Neuron (in vitro differentiated cells): ENCODE results near the gene TMED8.
A peak's percentile ranks its signal among the peaks of the same experiment; 100 is the strongest.

Experiments
- H2AFZ ChIP-seq: one replicate; pipeline ENCODE4 v1.6.1; 2013; ENCODE audit warnings: low read depth, mild to moderate bottlenecking, inconsistent platforms, low read length, moderate library complexity
- H3K27me3 ChIP-seq: one replicate; pipeline ENCODE4 v1.6.1; 2013; ENCODE audit warnings: low read length; ENCODE audit not compliant: insufficient read depth
- H3K36me3 ChIP-seq: one replicate; pipeline ENCODE4 v1.6.1; 2013; ENCODE audit warnings: low read length; ENCODE audit not compliant: insufficient read depth
- H3K4me1 ChIP-seq: one replicate; pipeline ENCODE4 v1.6.1; 2013; ENCODE audit warnings: low read length; ENCODE audit not compliant: insufficient read depth
- H3K4me3 ChIP-seq: 2 replicates; pipeline ENCODE4 v1.5.1; 2013; ENCODE audit warnings: mild to moderate bottlenecking, low read length, moderate library complexity
- H3K9me3 ChIP-seq: one replicate; pipeline ENCODE4 v1.6.1; 2013; ENCODE audit warnings: low read length

The TMED8 gene

DNA sequence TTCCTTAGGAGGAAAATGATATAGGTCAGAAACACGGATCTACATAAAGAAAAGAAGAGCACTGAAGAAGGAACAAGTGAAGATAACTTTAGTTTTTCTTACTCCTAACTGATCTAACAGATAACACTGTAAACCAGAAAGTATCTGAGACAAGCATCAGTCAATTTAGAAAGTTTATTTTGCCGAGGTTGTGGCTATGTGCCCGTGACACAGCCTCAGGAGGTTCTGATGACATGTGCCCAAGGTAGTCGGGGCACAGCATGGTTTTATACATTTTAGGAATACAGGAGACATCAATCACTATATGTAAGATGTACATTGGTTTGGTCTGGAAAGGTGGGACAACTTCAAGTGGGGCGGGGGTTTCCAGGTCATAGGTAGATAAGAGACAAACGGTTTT is 23.3 kb upstream of the TMED8 start:
- no peak overlapping the region for H2AFZ ChIP-seq
- no peaks in the 10 kb centered on the region for H3K36me3 ChIP-seq
- H3K4me1 ChIP-seq: no peaks in the 10 kb centered on the region
- peaks cover 3% of the 10 kb centered on the region for H3K9me3 ChIP-seq
- no peaks in the 10 kb centered on the region for H3K27me3 ChIP-seq
- H3K4me3 ChIP-seq: no peak overlapping the region

DNA sequence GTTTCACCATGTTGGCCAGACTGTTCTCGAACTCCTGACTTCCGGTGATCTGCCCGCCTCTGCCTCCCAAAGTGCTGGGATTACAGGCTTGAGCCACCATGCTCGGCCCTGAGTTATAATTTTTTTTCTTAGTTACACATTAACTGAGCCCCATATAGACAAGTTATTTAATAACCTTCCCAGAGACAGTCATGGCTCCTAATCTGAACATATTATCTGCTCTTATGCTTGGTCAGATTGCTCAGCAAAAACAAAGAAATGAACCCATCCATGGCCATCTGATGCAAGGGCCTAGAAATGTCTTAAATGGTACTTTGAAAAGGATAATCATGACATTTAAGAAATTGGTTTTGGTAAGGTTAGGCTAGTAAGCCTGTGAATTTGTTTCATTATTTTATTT is 13.3 kb upstream of the TMED8 start:
- Histone ChIP-seq H3K4me3 (no peak overlapping the region), H3K4me1 (no peaks in the 10 kb centered on the region), H3K36me3 (peaks cover 3% of the 10 kb centered on the region), H3K9me3 (no peaks in the 10 kb centered on the region), H3K27me3 (no peaks in the 10 kb centered on the region), H2AFZ (no peak overlapping the region)

DNA sequence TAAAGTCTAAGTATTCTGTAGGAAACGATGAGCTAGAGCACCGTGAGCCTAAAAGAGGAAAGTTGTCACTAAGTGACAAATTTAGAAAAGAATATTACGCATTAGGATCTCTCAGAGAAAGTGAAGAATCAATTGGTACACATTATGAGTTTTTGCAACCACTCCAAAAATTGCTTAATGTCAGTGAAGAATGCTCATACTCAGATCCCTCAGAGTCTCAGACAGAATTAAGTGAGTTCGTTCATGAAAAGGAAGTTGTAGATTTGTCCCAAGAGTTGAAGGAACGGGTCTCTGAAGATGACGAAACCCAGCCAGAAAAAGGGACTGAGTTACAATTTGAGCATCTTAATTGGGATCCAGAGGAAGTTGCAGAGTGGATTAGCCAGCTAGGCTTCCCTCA is 1.8 kb upstream of the TMED8 start:
- Histone ChIP-seq H2AFZ (no peak overlapping the region), H3K4me1 (peaks cover 18% of the 10 kb centered on the region), H3K4me3 (no peak overlapping the region), H3K27me3 (no peaks in the 10 kb centered on the region), H3K36me3 (no peaks in the 10 kb centered on the region), H3K9me3 (no peaks in the 10 kb centered on the region)

DNA sequence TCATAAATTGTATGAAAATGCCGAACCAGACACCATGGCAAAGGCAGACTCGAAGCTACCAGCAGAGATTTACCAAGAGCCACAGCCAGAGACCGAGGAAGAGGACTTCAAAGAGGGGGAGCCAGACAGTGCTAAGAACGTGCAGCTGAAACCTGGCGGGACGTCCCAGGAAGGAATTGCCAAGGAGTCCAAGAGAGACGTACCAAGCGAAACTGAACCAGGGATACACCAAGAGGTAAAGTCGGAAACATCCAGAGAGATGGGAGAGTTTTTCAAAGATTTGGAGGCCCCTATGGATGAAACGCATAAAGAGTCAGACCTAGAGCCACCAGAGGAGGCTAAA is 579 bp upstream of the TMED8 start:
- Histone ChIP-seq H3K36me3 (no peaks in the 10 kb centered on the region), H3K27me3 (no peaks in the 10 kb centered on the region), H3K4me3 (peak overlapping the region; percentile 91), H2AFZ (peak overlapping the region; percentile 93), H3K9me3 (no peaks in the 10 kb centered on the region), H3K4me1 (peaks cover 20% of the 10 kb centered on the region)

DNA sequence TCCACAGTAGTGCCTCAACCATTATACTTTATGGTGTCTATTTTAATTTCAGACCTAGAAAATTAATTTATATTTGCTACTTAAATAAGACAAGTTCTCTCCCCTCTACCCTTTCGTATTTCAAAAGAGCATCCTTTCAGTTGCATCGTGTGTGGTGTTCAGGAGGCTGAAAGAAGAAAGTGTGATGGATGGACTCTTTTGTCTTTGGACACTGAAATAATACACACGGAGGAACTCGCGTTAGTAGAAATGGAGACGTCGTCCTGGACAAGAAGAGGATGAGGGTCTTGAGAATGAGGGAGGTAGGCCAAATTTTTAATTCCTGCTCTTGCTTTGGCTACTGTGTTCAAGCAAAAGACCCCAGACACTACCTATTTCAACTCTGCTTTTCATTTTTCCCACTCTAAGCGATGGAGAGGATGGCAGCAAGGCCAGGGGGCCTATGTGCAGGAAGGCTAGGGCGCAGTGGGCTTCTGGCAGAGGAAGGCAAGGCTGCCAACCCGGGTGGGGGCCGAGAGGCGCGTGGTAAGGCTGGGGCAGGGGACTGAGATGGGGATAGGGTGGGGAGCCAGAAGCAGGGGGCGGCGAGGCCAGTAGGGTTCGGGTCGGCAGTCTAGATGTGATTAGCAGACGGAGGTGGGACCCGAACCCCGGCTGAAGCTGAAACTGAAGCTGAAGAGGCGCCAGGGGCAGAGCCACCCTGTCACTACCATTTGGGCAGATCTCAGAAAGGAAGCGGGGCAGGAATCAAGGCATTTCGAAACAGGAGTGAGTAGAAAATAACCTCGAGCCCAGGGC is 722 bp downstream of the TMED8 start:
- Histone ChIP-seq H3K27me3 (no peaks in the 10 kb centered on the region), H3K4me3 (peak overlapping the region; percentile 91), H3K4me1 (peaks cover 29% of the 10 kb centered on the region), H2AFZ (peak overlapping the region; percentile 93), H3K36me3 (no peaks in the 10 kb centered on the region), H3K9me3 (no peaks in the 10 kb centered on the region)

DNA sequence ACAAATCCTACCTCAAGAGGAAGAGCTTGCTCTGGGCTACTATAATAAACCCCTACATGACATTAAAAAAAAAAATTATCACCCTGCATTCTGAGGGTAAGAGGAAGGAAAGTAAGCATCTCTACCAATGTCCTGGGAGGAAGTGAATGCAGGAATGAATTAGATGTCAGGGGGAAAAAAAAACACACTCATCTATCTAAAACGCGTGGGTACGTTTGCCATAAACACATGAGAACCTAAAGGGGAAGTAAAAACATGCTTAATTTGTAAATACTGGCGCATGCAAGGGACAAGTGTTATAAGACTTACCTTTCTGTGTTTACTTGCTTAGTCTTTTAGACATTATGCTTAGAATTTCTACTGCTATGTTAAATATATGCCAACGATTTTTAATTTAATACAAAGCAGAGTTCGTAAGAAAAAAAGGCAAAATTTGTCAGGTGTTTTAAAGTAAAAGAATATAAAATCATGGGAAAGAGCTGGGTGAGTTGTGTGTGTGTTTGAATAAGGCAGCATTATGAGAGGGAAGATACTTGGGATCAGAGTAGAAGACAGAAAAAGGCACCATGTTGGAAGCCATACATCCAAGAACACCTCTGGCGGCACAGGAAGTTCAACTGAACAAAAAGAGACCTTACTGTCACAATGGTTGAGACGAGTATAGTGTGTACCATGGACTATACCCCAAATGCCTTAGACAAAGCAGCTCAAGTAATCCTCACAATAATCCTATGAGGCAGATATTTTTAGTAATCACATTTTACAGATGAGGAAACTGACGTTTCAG is 1.5 kb downstream of the TMED8 start:
- H3K9me3 ChIP-seq: no peaks in the 10 kb centered on the region
- H2AFZ ChIP-seq: peak overlapping the region; percentile 93
- peak overlapping the region; percentile 91 for H3K4me3 ChIP-seq
- H3K4me1 ChIP-seq: peaks cover 29% of the 10 kb centered on the region
- no peaks in the 10 kb centered on the region for H3K36me3 ChIP-seq
- no peaks in the 10 kb centered on the region for H3K27me3 ChIP-seq

DNA sequence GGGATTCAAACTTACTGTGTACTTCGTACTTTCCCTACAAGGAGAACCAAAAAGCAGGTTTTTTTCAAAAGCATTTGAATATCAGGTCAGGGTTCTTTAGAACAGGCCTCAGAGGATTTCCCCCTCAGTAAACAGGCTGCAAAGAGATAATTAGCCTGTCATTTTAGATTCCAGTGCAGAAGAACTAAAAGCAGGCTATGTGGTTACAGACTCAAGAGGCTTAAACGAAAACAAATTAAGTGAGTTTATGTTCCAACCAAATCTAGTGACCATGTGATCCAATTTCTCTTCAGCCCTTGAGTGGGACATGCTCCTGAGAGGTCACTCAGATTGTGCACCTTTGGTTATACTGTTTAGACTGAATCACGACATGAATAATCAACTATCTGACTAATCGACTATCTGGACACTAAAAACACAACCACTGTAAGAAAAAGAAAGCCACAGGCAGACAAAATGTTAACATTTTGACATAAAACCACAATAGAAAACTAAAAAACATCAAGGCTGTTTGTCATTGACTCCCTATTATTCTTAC is 4.5 kb downstream of the TMED8 start:
- Histone ChIP-seq H3K4me3 (no peak overlapping the region), H3K9me3 (no peaks in the 10 kb centered on the region), H2AFZ (no peak overlapping the region), H3K4me1 (peaks cover 25% of the 10 kb centered on the region), H3K27me3 (no peaks in the 10 kb centered on the region), H3K36me3 (no peaks in the 10 kb centered on the region)

DNA sequence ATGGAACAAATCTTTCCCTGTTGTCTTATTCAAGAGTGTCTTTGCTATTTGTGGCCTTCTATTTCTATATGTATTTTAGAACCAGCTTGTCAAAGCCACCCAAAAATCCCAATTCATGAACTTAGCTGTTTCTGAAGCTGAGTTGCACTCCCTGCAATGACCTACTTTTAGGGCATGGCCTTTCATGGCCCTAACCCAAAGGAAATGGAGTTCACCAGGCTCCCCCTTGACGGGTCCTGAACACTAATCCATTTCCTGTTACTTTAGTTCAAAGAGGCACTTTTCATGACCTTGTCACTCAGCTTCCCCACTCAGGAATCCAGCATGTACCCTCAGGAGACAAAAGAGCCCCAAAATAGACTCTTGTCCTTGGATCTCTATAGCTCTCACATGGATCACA is 7.6 kb downstream of the TMED8 start:
- no peak overlapping the region for H3K4me3 ChIP-seq
- H2AFZ ChIP-seq: no peak overlapping the region
- no peaks in the 10 kb centered on the region for H3K27me3 ChIP-seq
- no peaks in the 10 kb centered on the region for H3K9me3 ChIP-seq
- H3K36me3 ChIP-seq: no peaks in the 10 kb centered on the region
- H3K4me1 ChIP-seq: peaks cover 13% of the 10 kb centered on the region

DNA sequence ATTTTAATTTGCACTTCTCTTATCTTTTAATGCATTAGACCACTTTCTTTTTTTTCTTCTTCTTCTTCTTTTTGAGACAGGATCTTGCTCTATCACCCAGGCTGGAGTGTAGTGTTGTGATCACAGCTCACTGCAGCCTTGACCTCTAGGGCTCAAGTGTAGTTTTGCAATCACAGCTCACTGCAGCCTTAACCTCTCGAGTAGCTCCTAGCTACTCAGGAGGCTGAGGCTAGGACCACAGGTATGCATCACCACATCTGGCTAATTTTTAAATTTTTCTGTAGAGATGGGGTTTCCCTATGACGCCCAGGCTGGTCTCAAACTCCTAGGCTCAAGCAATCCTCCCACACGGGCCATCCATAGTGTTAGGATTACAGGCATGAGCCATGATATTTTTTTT is 12.7 kb downstream of the TMED8 start:
- H3K4me1 ChIP-seq: no peaks in the 10 kb centered on the region
- H3K36me3 ChIP-seq: no peaks in the 10 kb centered on the region
- H3K4me3 ChIP-seq: no peak overlapping the region
- H3K27me3 ChIP-seq: no peaks in the 10 kb centered on the region
- H2AFZ ChIP-seq: no peak overlapping the region
- peaks cover 3% of the 10 kb centered on the region for H3K9me3 ChIP-seq

DNA sequence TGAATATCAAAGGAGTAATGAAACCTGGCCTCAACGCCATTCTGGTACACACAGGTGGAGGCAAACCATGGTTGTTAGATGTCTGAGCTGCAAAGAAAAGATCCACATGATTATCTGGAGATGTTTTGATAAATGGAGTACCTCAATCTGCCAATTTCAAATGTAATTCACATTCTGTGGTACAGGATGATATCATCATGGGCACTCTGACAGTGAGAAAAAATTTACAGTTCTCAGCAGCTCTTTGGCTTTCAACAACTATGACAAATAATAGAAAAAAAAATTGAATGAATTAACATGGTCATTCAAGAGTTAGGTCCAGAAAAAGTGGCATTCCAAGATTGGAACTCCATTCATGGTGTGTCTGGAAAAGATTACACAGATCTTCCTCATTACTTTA is 17.3 kb downstream of the TMED8 start:
- H3K27me3 ChIP-seq: no peaks in the 10 kb centered on the region
- H3K9me3 ChIP-seq: peaks cover 3% of the 10 kb centered on the region
- H3K4me3 ChIP-seq: no peak overlapping the region
- H3K4me1 ChIP-seq: peaks cover 14% of the 10 kb centered on the region
- no peaks in the 10 kb centered on the region for H3K36me3 ChIP-seq
- H2AFZ ChIP-seq: no peak overlapping the region

DNA sequence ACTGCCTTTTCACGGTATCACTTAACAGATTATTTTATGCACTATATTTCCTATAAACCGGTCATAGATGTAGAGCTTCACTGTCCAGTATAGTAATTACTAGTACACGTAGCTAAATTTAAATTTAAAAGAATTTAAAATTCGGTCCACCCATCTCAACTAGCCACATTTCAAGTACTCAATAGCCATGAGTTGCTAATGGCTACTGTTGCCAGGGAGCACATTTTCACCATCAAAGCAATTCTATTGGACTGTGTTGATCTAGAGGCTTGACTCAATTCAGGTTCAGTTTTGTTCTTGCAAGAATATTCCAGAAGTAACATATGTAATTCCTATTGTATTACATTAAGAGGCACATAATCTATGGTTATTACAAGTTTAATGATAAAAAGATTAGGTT is 20.0 kb downstream of the TMED8 start:
- no peak overlapping the region for H2AFZ ChIP-seq
- H3K4me1 ChIP-seq: peaks cover 14% of the 10 kb centered on the region
- H3K27me3 ChIP-seq: no peaks in the 10 kb centered on the region
- no peaks in the 10 kb centered on the region for H3K36me3 ChIP-seq
- no peaks in the 10 kb centered on the region for H3K9me3 ChIP-seq
- no peak overlapping the region for H3K4me3 ChIP-seq

DNA sequence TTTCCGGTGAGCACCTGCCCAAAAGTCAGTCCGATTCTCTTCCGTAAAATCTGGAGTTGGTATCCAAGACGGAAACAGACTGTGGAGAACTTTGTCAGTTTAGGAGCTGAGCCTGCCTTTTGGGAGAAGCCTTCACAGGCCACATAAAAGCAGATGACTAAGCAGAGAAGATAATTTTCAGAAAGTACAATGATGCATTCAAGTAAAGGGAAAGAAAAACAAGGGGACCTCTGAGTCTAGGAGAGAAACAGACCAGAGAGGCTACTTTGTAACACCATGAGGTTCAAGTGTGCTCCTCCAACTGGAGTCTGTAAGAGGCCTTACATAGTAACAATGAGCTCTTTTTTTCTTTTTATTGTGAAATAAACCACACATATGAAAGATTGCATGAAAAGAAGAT is 21.1 kb downstream of the TMED8 start:
- no peak overlapping the region for H2AFZ ChIP-seq
- H3K36me3 ChIP-seq: no peaks in the 10 kb centered on the region
- no peaks in the 10 kb centered on the region for H3K27me3 ChIP-seq
- no peak overlapping the region for H3K4me3 ChIP-seq
- no peaks in the 10 kb centered on the region for H3K9me3 ChIP-seq
- H3K4me1 ChIP-seq: peaks cover 14% of the 10 kb centered on the region

DNA sequence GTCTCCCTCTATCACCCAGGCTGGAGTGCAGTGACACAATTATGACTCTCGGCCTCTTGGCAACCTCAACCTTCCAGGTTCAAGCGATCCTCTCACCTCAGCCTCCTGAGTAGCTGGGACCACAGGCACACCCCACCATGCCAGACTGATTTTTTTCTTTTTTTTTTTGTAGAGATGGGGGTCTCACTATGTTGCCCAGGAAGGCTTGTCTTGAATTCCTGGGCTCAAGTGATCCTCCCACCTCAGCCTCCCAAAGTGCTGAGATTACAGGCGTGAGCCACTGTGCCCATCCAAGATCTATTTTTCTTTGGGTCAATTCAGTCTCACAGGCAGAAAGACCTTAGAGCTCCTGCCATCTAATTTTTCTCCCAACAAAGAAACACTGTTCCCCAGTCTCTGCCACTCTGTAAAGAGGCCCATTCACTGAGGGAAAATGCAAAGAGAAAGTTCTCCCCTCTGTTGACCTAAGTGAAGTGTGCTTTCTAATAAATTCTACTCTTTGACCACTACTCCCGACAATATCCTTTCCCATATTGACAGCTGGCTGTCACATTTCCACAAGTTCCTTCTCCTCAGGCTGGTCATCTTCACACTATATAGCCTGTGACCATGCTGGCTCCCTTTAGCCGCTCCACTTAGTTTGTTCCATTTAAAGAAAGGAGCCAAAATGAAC is 23.3 kb downstream of the TMED8 start:
- no peak overlapping the region for H3K4me3 ChIP-seq
- H3K36me3 ChIP-seq: peaks cover 13% of the 10 kb centered on the region
- H3K27me3 ChIP-seq: no peaks in the 10 kb centered on the region
- H2AFZ ChIP-seq: no peak overlapping the region
- no peaks in the 10 kb centered on the region for H3K9me3 ChIP-seq
- H3K4me1 ChIP-seq: peaks cover 14% of the 10 kb centered on the region
